OCI-LY7 (cell line): ENCODE measurements around the gene PHACTR3. TPM values are rescaled to one million over a fixed set of nuclear protein-coding genes. Genes with fewer than 3 reads are reported as not detected.

Experiments used
- BruUV-seq: library from RNA; stranded (reverse); fragments of 400-500 nt; replicated peaks from 2 replicates; lab custom pipeline; 2021; lab: Mats Ljungman, UMichigan
- CTCF ChIA-PET: fragments of 300-600 bp; sonication (Branson Sonifier 250); formaldehyde crosslinking; loops from one replicate; lab custom pipeline; 2022; ENCODE audit warnings: antibody characterized with exemption; ENCODE audit not compliant: unreplicated experiment; lab: Charles Lee
- POLR2A ChIA-PET: fragments of 300-600 bp; sonication (Branson Sonifier 250); formaldehyde crosslinking; loops from one replicate; lab custom pipeline; 2022; ENCODE audit warnings: antibody characterized with exemption; lab: Charles Lee
- DNase-seq: peaks from one replicate; pipeline ENCODE4 v3.0.0-alpha.2; 2015; ENCODE audit warnings: low spot score
- H2AFZ ChIP-seq: fragments of 200-600 bp; sonication (generic), shearing (Covaris generic); 2 replicates; pipeline ENCODE4 v1.6.1; 2014; ENCODE audit warnings: mild to moderate bottlenecking, antibody characterized with exemption, low read length, moderate library complexity
- H3K27ac ChIP-seq: fragments of 200-600 bp; sonication (generic); 2 replicates; pipeline ENCODE4 v1.5.1; 2014; ENCODE audit warnings: mixed run types, low read depth, mild to moderate bottlenecking, moderate library complexity, low read length, inconsistent platforms; ENCODE audit not compliant: poor library complexity, severe bottlenecking
- H3K36me3 ChIP-seq: fragments of 200-600 bp; sonication (generic); 2 replicates; pipeline ENCODE4 v1.6.1; 2014; ENCODE audit warnings: mild to moderate bottlenecking, antibody characterized with exemption, low read length, moderate library complexity, mixed read lengths; ENCODE audit not compliant: insufficient read depth
- H3K4me1 ChIP-seq: fragments of 200-600 bp; sonication (generic); 2 replicates; pipeline ENCODE4 v1.5.1; 2014; ENCODE audit warnings: mild to moderate bottlenecking, low read length; ENCODE audit not compliant: insufficient read depth, poor library complexity, severe bottlenecking
- H3K4me2 ChIP-seq: fragments of 200-600 bp; sonication (generic); 2 replicates; pipeline ENCODE4 v1.6.1; 2014; ENCODE audit warnings: mild to moderate bottlenecking, low read length
- H3K4me3 ChIP-seq: fragments of 200-600 bp; sonication (generic); 2 replicates; pipeline ENCODE4 v1.5.1; 2014; ENCODE audit warnings: mild to moderate bottlenecking, low read depth, low read length; ENCODE audit not compliant: poor library complexity, severe bottlenecking
- H3K79me2 ChIP-seq: fragments of 200-600 bp; sonication (generic); 2 replicates; pipeline ENCODE4 v1.6.1; 2016; ENCODE audit warnings: low read depth, mild to moderate bottlenecking, low read length, moderate library complexity, mixed read lengths; ENCODE audit not compliant: insufficient read depth
- H3K9me2 ChIP-seq: fragments of 200-600 bp; sonication (generic); 2 replicates; pipeline ENCODE4 v1.6.1; 2016; ENCODE audit warnings: mild to moderate bottlenecking, low read length, mixed read lengths; ENCODE audit not compliant: insufficient read depth
- H3K9me3 ChIP-seq: fragments of 200-600 bp; sonication (generic); 2 replicates; pipeline ENCODE4 v1.6.1; 2014; ENCODE audit warnings: mild to moderate bottlenecking, mixed run types, low read length, mixed read lengths
- H4K20me1 ChIP-seq: fragments of 200-600 bp; sonication (generic); 2 replicates; pipeline ENCODE4 v1.6.1; 2014; ENCODE audit warnings: mild to moderate bottlenecking, antibody characterized with exemption, low read length, moderate library complexity, mixed read lengths; ENCODE audit not compliant: insufficient read depth
- EZH2phosphoT487 ChIP-seq: fragments of 200-600 bp; sonication (generic); IDR thresholded peaks from 2 replicates; pipeline ENCODE4 v1.6.1; 2018; ENCODE audit warnings: low read depth, borderline replicate concordance, mild to moderate bottlenecking, mixed run types, antibody characterized with exemption, low read length, moderate library complexity, mixed read lengths
- intact Hi-C: fragments of 100-400 bp; cut with micrococcal nuclease; formaldehyde crosslinking; loops from one replicate; pipeline ENCODE4 v1.10.0; 2022; ENCODE audit not compliant: unreplicated experiment
- total RNA-seq, 2 experiments: library from RNA; depleted of rRNA in 1 of 2; stranded (reverse); fragments of >200 nt in 1 of 2; shearing (Covaris generic) in 1 of 2; gene quantifications; 2 replicates each; pipeline ENCODE4 v1.2.3, GENCODE V29; 2014 to 2022
- TF ChIP-seq, protein P1 (sequence below): fragments of 200-600 bp; sonication (generic); conservative IDR thresholded peaks from 2 replicates; pipeline ENCODE4 v1.5.1; 2014; ENCODE audit warnings: mild to moderate bottlenecking, antibody characterized with exemption, low read length, moderate library complexity, mixed read lengths

The PHACTR3 gene
- total RNA-seq, 2 experiments from 2014 or later = 0.32 TPM; not detected in 1

DNA sequence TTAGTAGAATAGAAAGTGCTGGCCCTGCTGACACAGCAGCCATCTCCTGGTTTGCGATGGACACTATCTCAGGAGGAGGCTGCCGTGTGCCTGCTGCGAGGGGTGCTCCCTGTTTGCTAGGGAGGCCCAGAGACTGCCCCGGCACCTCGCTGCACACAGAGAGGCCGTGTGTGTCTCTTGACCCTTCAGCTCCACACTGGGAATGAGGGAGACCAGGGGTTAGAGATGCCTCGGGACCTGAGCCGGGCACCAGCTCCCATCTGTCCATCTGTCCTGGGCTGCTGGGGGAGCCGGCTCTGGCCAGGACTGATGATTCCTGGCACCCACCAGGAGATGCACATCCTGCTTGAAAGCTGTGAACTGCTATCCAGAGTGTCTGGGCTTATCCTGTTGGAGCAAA is 18.2 kb downstream of the PHACTR3 start:
- no peaks in the 10 kb centered on the region for H3K4me1 ChIP-seq
- POLR2A ChIA-PET = no interaction called here
- H3K9me3 ChIP-seq = no peaks in the 10 kb centered on the region
- no peak overlapping the region for H3K4me2 ChIP-seq
- no peaks in the 10 kb centered on the region for H4K20me1 ChIP-seq
- no peaks in the 10 kb centered on the region for H3K36me3 ChIP-seq
- CTCF ChIA-PET = no interaction called here
- DNase-seq = no peak
- TF ChIP-seq, protein P1, sequence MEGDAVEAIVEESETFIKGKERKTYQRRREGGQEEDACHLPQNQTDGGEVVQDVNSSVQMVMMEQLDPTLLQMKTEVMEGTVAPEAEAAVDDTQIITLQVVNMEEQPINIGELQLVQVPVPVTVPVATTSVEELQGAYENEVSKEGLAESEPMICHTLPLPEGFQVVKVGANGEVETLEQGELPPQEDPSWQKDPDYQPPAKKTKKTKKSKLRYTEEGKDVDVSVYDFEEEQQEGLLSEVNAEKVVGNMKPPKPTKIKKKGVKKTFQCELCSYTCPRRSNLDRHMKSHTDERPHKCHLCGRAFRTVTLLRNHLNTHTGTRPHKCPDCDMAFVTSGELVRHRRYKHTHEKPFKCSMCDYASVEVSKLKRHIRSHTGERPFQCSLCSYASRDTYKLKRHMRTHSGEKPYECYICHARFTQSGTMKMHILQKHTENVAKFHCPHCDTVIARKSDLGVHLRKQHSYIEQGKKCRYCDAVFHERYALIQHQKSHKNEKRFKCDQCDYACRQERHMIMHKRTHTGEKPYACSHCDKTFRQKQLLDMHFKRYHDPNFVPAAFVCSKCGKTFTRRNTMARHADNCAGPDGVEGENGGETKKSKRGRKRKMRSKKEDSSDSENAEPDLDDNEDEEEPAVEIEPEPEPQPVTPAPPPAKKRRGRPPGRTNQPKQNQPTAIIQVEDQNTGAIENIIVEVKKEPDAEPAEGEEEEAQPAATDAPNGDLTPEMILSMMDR = no peak
- no peak for TF ChIP-seq EZH2phosphoT487
- H3K79me2 ChIP-seq = no peaks in the 10 kb centered on the region
- H3K9me2 ChIP-seq = no peaks in the 10 kb centered on the region
- H3K27ac ChIP-seq = no peak overlapping the region
- H2AFZ ChIP-seq = no peak overlapping the region
- intact Hi-C loops = no loop called here
- H3K4me3 ChIP-seq = no peak overlapping the region
- BruUV-seq = no TSS peak

DNA sequence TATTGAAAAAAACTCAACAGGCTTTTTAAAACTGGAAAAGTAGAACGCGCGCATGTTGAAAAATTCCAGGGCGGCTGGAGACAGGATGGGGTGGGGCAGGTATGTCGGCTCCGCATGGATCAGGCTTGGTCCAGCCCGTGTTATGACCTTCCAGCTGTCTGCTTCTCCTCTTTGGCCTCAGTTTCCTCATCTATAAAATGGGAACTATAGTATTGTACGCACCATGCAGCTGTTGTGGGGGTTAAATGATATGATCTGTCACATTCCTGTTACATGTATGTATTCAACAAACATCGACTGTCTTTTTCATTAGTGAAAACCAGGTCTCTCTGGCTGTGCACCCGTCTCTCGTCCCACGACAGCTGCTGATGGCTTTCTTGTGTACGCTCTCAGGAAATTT is 18.8 kb downstream of the PHACTR3 start:
- BruUV-seq = no TSS peak
- Histone ChIP-seq H4K20me1 (no peaks in the 10 kb centered on the region), H3K27ac (no peak overlapping the region), H3K79me2 (no peaks in the 10 kb centered on the region), H3K4me2 (no peak overlapping the region), H3K9me3 (no peaks in the 10 kb centered on the region), H2AFZ (no peak overlapping the region), H3K4me1 (no peaks in the 10 kb centered on the region), H3K36me3 (no peaks in the 10 kb centered on the region), H3K9me2 (no peaks in the 10 kb centered on the region), H3K4me3 (no peak overlapping the region)
- intact Hi-C loops = no loop called here
- CTCF ChIA-PET = no interaction called here
- no peak for TF ChIP-seq EZH2phosphoT487
- TF ChIP-seq, protein P1 = no peak
- no peak for DNase-seq
- POLR2A ChIA-PET = no interaction called here

DNA sequence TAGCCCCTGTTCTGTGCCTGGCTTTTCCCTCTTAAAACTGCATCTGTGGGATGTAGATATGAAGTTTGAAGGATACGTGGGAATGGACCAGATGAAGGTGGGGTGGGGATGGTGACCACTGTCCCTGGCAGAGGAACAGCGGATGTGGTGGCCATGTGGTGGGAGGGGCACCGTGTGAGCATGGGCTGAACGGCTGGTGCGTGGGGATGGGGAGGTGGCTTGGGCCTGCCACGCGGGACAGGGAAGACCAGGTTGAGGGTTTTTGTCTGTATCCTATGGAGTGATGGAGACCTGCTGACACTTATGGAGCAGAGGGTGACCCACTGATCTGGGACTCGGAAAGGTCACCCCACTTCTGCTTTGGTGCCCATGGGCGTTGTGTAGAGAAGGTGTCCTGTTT is 19.2 kb downstream of the PHACTR3 start:
- no TSS peak for BruUV-seq
- Histone ChIP-seq H3K9me3 (no peaks in the 10 kb centered on the region), H3K4me2 (no peak overlapping the region), H3K79me2 (no peaks in the 10 kb centered on the region), H3K4me3 (no peak overlapping the region), H4K20me1 (no peaks in the 10 kb centered on the region), H3K36me3 (no peaks in the 10 kb centered on the region), H2AFZ (no peak overlapping the region), H3K27ac (no peak overlapping the region), H3K4me1 (no peaks in the 10 kb centered on the region), H3K9me2 (no peaks in the 10 kb centered on the region)
- ChIA-PET POLR2A (no interaction called here), CTCF (no interaction called here)
- TF ChIP-seq, protein P1 = no peak
- TF ChIP-seq EZH2phosphoT487 = no peak
- intact Hi-C loops = no loop called here
- DNase-seq = no peak
